Fibroblast of lung (primary cell): ENCODE results near the gene BIN1. TPM values are rescaled to one million over a fixed set of nuclear protein-coding genes. Genes with fewer than 3 reads are reported as not detected.

Experiments used
- DNase-seq, 2 donors: peaks; one replicate each; pipeline versions ENCODE4 v3.0.0 to v3.0.0-alpha.2; 2010; ENCODE audit warnings: low read depth in 2 of 2
- H2AFZ ChIP-seq: 2 replicates; pipeline ENCODE4 v1.5.1; 2012; ENCODE audit warnings: low read length, control low read depth, inconsistent platforms
- H3K27ac ChIP-seq: 2 replicates; pipeline ENCODE4 v1.5.1; 2011; ENCODE audit warnings: low read length, control low read depth; ENCODE audit not compliant: insufficient read depth
- H3K27me3 ChIP-seq: 2 replicates; pipeline ENCODE4 v1.5.1; 2011; ENCODE audit warnings: mild to moderate bottlenecking, low read length; ENCODE audit not compliant: control insufficient read depth, insufficient read depth
- H3K36me3 ChIP-seq: 2 replicates; pipeline ENCODE4 v1.5.1; 2011; ENCODE audit warnings: low read length; ENCODE audit not compliant: control insufficient read depth, insufficient read depth
- H3K4me1 ChIP-seq: 2 replicates; pipeline ENCODE4 v1.5.1; 2011; ENCODE audit warnings: low read length; ENCODE audit not compliant: control insufficient read depth, insufficient read depth; ENCODE audit errors: extremely low read depth
- H3K4me2 ChIP-seq: 2 replicates; pipeline ENCODE4 v1.5.1; 2011; ENCODE audit warnings: low read length, control low read depth; ENCODE audit not compliant: insufficient read depth; ENCODE audit errors: extremely low read depth
- H3K4me3 ChIP-seq, 4 experiments: fragments of 200-600 bp in 1 of 4; sonication (generic) in 1 of 4; replicated peaks in 1 of 4; 2 replicates each; pipeline ENCODE4 v1.5.1; 2011 to 2016; ENCODE audit warnings: low read length in 4 of 4, low read depth in 3 of 4, mild to moderate bottlenecking in 3 of 4, control low read depth in 2 of 4, inconsistent platforms in 1 of 4, mixed read lengths in 1 of 4; ENCODE audit not compliant: insufficient read depth in 1 of 4; ENCODE audit errors: control extremely low read depth in 1 of 4
- H3K79me2 ChIP-seq: 2 replicates; pipeline ENCODE4 v1.5.1; 2012; ENCODE audit warnings: mild to moderate bottlenecking, low read length, inconsistent platforms; ENCODE audit not compliant: control insufficient read depth, insufficient read depth
- H3K9ac ChIP-seq: 2 replicates; pipeline ENCODE4 v1.5.1; 2011; ENCODE audit warnings: mild to moderate bottlenecking, low read length, control low read depth; ENCODE audit not compliant: insufficient read depth
- H3K9me3 ChIP-seq: 2 replicates; pipeline ENCODE4 v1.5.1; 2012; ENCODE audit warnings: low read depth, low read length; ENCODE audit not compliant: control insufficient read depth, insufficient read depth
- H4K20me1 ChIP-seq: 2 replicates; pipeline ENCODE4 v1.5.1; 2011; ENCODE audit warnings: low read length; ENCODE audit not compliant: control insufficient read depth, insufficient read depth; ENCODE audit errors: extremely low read depth
- CTCF ChIP-seq, 2 donors: IDR thresholded peaks in 1 of 2; conservative IDR thresholded peaks in 1 of 2; 1 replicate in 1 of 2; 2 replicates in 1 of 2; pipeline ENCODE4 v1.5.1; 2011 to 2012; ENCODE audit warnings: low read length in 2 of 2, control low read depth in 1 of 2, inconsistent platforms in 1 of 2, low read depth in 1 of 2, mild to moderate bottlenecking in 1 of 2
- EZH2 ChIP-seq: IDR thresholded peaks from 2 replicates; pipeline ENCODE4 v1.5.1; 2012; ENCODE audit warnings: low read length, control low read depth, mild to moderate bottlenecking; ENCODE audit errors: missing control alignments
- polyA plus RNA-seq, 2 donors: library from polyadenylated mRNA; depleted of rRNA in 1 of 2; stranded (reverse) in 1 of 2; unstranded in 1 of 2; fragments of >200 nt; gene quantifications; 2 replicates each; pipeline ENCODE4 v1.2.1, GENCODE V29; 2011 to 2012; ENCODE audit warnings: missing spikeins in 1 of 2
- total RNA-seq: library from RNA; depleted of rRNA; stranded (reverse); fragments of >200 nt; gene quantifications from 2 replicates; pipeline ENCODE4 v1.2.1, GENCODE V29; 2014

Gene BIN1
- total and polyA plus RNA-seq, 2 donors (not counting 1 experiment from before 2014, with no cell fraction given), result 17.3 to 68.7 TPM

- H2AFZ ChIP-seq, result no peak overlapping the region
- H3K36me3 ChIP-seq, result no peaks in the 10 kb centered on the region
- no peak overlapping the region for H3K27ac ChIP-seq
- no peak overlapping the region for H3K9ac ChIP-seq
- H3K9me3 ChIP-seq, result no peaks in the 10 kb centered on the region
- no peak overlapping the region for H3K4me3 ChIP-seq
- TF ChIP-seq EZH2, result no peak
- TF ChIP-seq CTCF (conservative IDR thresholded peaks at IDR 0.05 in 1 of 2, IDR thresholded peaks at IDR 0.05 in 1 of 2; ENCODE audit: low read depth in 1 of 2, low read length in 2 of 2), result no peak
- no peaks in the 10 kb centered on the region for H4K20me1 ChIP-seq
- H3K27me3 ChIP-seq, result peaks cover 3% of the 10 kb centered on the region
- no peaks in the 10 kb centered on the region for H3K79me2 ChIP-seq
- no peak for DNase-seq
- no peaks in the 10 kb centered on the region for H3K4me1 ChIP-seq
- no peak overlapping the region for H3K4me2 ChIP-seq
Observed at GRCh38 chr2:127125821-127126220, 18.9 kb upstream of the BIN1 start.

DNA sequence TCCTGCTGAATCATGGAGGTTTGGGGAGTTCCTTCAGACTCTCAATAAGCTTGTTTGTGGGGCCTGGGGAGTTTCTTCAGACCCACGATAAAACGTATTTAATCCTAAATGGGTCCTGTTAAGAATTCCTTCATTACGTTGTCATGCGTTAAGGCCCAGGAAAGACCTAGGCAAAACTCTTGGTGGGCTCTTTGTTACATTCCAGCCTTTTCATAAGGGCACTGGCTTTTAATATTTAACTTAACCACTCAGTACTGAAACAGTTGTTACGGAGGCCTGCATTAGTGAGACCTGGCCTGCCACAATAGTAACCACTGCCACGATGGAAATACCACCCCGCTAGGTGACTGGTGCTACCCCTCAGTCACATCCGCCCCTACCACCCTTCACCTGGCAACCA, 17.5 kb upstream of the BIN1 start:
- Histone ChIP-seq H3K4me1 (no peaks in the 10 kb centered on the region), H3K27me3 (peaks cover 3% of the 10 kb centered on the region)

DNA sequence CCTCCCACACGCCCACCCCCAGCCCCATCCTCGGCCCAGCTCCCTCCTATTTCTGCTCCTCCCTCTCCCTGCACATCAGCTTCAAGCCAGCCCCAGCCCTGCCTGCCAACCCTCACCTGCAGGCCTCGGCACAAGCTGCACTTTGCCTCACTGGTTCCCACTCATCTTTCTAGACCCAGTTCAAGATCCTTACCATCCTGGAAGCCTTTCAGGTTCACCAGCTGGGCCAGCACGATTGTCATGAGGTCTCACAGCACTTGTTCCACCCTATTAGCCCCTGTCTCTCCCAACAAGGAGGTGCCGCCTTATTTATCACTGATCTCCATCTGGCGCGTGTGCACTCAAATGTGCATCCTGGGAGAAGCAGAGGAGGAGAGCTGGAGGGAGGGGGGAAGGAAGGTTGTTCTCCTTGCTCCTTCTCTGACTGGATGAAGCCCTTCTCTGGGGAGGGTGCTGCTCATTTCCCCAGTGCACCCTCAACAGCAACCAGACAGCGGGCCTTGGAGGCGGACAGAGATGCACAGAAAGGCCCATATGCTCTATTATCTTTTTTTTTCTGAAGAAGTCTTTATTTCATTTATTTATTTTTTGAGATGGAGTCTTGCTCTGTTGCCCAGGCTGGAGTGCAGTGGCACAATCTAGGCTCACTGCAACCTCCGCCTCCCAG, 15.5 kb upstream of the BIN1 start:
- Histone ChIP-seq H3K36me3 (no peaks in the 10 kb centered on the region), H3K9ac (no peak overlapping the region), H2AFZ (no peak overlapping the region), H3K4me2 (no peak overlapping the region), H3K9me3 (no peaks in the 10 kb centered on the region), H3K27me3 (peaks cover 3% of the 10 kb centered on the region), H3K4me3 (no peak overlapping the region), H4K20me1 (no peaks in the 10 kb centered on the region), H3K4me1 (no peaks in the 10 kb centered on the region), H3K27ac (no peak overlapping the region), H3K79me2 (no peaks in the 10 kb centered on the region)
- TF ChIP-seq EZH2, result no peak
- TF ChIP-seq CTCF (conservative IDR thresholded peaks at IDR 0.05 in 1 of 2, IDR thresholded peaks at IDR 0.05 in 1 of 2; ENCODE audit: low read depth in 1 of 2, low read length in 2 of 2), result no peak
- DNase-seq, result no peak

More for the DNA sequence above, 17.5 kb upstream of the BIN1 start:
- Histone ChIP-seq H3K9me3 (no peaks in the 10 kb centered on the region), H3K36me3 (no peaks in the 10 kb centered on the region), H4K20me1 (no peaks in the 10 kb centered on the region), H3K4me2 (no peak overlapping the region), H3K27ac (no peak overlapping the region), H3K4me3 (no peak overlapping the region), H3K9ac (no peak overlapping the region), H2AFZ (no peak overlapping the region), H3K79me2 (no peaks in the 10 kb centered on the region)
- no peak for DNase-seq
- TF ChIP-seq EZH2 (no peak), CTCF (conservative IDR thresholded peaks at IDR 0.05 in 1 of 2, IDR thresholded peaks at IDR 0.05 in 1 of 2; ENCODE audit: low read depth in 1 of 2, low read length in 2 of 2) (no peak)
